HG03175 (cell line): ENCODE data around the gene FBXW12.
A peak's percentile ranks its signal among the peaks of the same experiment; 100 is the strongest.

ENCODE experiments used
- ATAC-seq: cut with Tn5 transposase; IDR thresholded peaks from one replicate; pipeline ENCODE4 v1.9.1; 2021; ENCODE audit warnings: mild to moderate bottlenecking, moderate library complexity; ENCODE audit not compliant: unreplicated experiment

FBXW12 gene

DNA sequence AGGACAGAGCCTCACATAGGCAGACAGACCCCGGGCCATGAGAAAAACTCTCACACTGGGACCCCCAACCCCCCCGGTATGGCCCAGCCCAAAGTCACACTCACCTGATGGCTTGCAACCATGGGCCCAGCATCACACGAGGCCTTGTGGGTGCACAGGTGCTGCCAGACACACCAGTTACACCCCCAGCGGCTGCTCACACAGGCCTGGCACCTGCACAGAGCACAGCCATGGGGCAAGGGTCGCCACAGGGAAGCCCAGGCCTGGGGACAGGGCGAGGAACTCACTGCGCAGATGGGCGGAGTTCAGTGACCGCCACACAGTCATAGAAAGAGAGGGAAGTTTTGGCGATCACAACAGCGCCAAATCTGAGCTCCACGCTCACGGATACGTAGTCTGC lies 48.5 kb downstream of the FBXW12 start:
- no peak for ATAC-seq

DNA sequence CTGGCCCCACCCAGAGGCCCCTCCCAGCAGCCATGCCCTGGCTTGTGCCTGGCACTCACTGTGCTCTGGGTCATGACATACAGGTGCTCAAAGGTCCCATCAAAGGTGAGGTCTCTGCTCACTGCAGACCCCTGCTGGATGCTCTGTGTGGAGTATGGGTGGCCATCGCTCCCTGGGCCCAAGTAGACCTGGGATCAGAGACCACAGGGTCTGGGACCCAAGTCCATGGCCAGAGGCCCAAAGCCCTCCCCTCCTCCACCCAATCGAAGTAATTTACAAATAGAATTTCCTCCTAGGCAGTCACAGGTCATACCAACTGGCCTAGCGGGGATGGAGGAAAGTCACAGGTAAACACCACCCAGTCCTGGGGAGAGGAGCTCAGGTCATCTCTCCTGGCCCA lies 50.3 kb downstream of the FBXW12 start:
- no peak for ATAC-seq

- ATAC-seq, result no peak
These were observed 50.7 kb downstream of the FBXW12 start for GRCh38 chr3:48422681-48423080.

GRCh38 chr3:48423241-48423882 lies 51.3 kb downstream of the FBXW12 start:
- ATAC-seq, result no peak

DNA sequence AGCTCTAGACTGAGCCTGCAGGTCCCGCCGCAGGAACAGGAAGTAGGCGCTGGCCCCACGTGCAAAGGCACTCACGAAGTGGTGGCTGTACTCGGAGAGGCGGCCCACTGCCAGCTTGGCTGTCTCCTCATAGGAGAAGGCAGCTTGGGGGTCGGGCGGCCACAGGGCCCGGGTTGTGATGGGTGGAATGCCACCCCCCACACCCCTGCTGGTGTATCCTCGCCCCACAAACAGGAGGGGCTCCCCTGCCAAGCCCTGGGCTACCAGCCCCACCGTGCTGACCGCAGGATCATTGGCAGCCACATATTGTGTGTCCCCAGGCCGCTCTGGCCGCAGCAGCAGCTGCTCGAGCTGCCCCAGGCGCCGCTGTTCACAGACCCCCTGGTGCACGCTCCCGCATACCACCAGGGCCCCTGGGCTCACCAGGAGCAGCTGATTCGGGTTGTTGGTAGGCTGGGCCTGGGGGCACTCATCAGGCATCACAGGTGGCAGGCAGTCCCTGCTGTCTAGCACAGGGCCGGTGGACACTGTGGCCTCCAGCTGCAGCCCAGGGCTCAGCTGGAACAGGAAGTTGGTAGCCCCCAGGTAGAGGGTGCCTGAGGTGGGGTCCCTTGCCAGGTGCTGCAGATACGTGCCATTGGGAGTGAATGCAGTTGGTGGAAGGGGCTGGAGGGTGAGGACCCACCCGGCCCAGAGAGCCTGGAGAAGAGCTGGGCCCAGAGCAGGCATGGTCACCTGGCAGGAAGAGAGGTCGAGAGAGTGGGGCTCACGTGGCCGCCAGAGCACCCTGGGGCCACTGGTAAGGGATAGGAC lies 52.1 kb downstream of the FBXW12 start:
- no peak for ATAC-seq

DNA sequence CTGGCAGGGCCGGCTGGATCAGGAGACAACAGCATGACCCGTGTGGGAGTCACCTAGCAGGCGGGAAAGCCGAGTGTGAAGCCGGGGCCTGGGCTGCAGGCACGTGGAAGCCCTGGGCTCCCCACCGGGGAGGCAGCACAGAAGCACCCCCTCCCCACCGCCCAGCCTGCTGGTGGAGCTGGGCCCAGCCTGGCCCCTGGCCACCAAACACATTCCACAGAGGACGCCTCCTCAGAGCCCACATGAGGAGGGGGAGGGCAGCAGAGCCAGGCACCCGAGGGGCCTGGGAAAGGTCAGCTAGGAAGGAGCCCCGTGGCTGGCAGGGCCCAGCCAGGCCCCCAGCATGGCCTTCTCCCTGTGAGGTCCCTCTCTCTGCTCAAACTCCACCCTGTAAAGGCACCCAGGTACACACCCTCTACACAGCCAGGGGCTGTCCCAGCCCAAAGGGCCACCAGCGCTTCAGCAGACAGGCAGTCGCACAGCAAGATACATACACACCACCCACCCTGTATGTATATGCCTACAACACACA lies 53.3 kb downstream of the FBXW12 start:
- ATAC-seq, result no peak

DNA sequence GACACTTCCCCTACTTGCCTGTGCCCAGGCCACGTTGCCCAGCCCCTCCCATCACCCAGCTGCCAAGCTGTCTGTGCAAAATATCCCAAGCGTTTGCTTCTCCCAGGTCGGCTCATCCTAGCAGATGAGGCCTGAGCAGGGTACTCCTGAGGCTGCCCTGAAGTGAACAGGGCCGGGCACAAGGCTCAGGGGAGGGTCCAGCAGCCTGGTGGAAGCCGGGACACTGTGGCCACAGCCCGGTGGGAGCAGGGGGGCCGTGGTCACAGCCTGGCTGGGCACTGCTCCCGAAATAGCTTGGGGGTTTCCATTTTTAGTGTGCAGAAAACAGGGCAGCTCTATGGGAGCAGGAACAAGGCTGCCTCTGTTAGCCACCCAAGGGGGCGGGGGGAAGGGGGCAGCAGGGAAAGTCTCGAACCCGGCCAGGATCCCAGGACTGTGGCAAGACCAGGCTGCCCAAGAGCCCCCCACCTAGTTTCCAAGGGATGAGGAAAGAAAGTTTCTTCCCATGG lies 54.4 kb downstream of the FBXW12 start:
- ATAC-seq, result no peak

GRCh38 chr3:48426944-48427629 lies 55.1 kb downstream of the FBXW12 start:
- ATAC-seq, result no peak

GRCh38 chr3:48427630-48427962 lies 55.6 kb downstream of the FBXW12 start:
- no peak for ATAC-seq

DNA sequence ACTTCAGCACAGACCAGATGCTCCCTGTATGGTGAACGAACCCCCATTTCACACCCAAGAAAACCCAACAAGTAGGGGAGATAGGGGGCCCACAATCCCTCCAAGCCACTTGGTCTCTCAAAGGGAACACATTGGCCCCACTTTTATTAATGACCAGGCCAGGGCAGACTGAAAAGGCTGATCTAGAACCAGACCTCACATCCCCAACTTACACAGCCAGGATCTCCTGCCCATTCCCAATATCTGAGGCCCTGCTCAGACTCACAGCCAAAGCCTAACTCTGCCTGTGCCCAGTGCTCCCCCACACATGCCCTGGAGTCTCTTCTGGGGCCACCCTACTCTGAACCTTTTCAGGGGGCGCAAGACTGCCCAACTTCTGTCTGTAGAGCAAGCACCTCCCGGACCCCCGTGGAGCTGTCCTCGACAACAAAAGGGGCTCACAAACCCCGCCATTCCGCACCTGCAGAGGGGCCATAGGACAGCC lies 56.1 kb downstream of the FBXW12 start:
- no peak for ATAC-seq

DNA sequence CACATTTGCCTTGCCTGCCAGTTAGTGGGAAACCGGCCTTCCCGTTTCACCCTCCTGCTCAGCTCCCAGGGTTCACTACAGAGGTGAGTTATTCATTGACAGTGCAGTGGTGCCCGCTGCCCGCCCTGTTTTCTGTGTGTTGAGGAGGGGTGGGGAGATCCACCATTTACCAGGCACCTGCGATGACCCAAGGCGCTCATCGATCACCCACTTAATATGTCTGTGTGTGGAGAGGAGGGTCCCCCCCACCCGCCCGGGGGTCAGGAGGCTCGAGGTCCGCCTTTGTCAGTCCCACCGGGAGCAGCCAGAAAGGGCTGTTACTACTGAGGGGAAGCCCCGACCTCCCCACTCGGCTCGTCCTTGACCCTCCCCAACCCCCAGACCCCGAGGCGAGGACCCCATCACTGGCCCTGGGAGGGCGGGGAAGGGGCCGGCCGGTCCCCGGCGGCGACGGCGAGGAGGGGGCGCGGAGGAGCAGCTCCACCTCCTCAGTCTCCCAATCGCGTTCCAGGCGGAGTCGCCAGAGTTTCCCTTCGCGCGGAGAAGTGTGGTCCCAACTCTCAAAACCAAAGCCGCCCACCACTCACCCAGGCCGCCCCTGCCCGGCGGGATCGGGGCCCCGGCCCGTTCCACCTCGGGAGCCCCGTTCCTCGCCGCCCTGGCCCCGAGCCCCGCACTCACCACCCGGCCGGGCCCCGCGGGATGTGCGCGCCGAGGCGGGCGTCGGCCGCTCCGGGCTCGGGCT lies 56.7 kb downstream of the FBXW12 start:
- peak; percentile 37 for ATAC-seq

DNA sequence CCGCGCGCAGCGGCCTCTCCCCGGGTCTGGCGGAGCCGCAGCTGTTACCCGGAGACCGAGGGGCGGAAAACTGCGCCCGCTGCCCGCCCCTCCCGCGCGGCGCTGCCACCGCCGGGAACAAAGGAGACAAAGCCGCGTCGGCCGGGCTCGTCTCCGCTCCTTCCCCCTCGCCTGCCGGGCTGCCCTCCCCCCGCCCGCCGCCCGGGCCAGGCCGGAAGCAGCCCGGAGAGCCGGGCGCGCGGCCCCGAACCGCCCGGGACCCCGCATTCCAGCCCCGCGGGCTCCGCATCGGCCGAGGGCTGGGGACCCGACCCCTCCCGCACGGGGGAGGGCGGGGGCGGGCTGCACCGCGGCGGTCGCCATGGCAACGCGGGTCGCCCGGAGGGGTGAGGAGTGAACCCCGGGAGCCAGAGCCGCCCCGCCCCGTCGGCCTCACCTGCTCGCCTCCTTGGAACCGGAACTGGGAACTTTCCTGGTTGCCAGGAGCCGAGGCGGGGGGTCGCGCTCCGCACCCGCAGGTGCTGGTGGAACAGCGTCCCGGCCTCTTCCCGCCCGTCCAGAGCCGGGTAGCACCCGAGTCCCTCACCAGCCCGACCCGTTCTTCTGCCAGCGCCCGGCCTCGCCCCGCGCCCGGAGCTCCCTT lies 57.4 kb downstream of the FBXW12 start:
- ATAC-seq, result peak; percentile 38

- ATAC-seq, result no peak
These were observed 58.1 kb downstream of the FBXW12 start, which contains the start of gene PLXNB1 for GRCh38 chr3:48429960-48430707. TSS of gene PLXNB1 (minus strand) at chr3:48430086. CDS start at chr3:48424611, 5,475 bp downstream.

DNA sequence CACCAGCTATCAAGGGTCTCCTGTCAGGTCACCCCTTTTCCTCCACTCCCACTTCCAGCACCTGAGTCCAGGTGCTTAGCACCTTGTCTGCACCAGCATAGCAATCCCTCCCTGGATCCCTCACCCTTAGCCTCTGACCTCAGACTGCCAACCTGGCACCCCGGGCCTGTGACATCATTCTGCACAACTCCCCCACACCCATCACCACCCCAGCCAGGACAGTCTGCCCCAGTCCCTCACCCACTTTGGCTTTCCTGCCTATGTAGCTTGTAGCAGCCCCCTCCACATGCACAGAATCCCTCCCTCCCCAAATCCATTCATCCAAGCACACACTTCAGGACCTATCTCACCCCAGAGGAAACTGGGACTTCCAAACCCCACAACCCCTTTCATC lies 58.7 kb downstream of the FBXW12 start:
- ATAC-seq, result no peak

GRCh38 chr3:48431224-48432029 lies 59.4 kb downstream of the FBXW12 start:
- ATAC-seq, result no peak

- ATAC-seq, result no peak
These were observed 60.7 kb downstream of the FBXW12 start for GRCh38 chr3:48432411-48433371.

DNA sequence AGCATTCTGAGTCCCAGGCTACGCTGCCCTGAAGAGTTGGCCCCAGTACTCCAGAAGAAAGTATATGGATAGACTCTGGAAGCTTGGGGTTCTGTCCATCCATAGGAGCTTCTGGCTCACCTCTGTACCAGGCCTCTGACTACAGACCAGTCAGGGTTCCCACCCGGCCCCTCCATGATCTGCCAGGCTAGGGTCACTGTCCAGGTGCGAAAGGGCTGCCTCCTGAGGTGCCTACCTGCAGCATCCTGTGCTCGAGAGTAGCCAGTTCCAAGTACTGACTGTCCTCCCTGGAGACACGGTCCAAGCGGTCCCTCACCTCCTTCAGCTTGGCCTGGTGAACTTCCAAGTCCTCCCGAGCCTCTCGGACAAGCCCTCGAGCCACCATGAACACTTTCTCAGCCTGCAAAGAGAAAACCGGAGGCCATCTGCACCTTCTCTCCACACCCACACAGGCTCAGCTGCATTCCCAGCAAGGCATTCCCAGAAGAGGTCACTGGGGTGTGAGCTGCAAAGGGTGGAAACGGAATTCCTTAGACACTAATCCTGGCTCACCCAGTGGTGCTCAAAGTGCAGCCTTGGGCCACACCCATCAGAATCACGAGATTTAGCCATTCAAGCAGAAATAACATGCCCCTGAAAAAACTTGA lies 61.6 kb downstream of the FBXW12 start:
- no peak for ATAC-seq
